Vagina (tissue), 2 donors: Measurements from ENCODE around the gene TCF21. TPM values are rescaled to one million over a fixed set of nuclear protein-coding genes. Genes with fewer than 3 reads are reported as not detected.

Experiments used
- DNase-seq, 2 donors: peaks; one replicate each; pipeline ENCODE4 v3.0.0-alpha.2; 2017; ENCODE audit errors: extremely low spot score in 2 of 2
- H3K27ac ChIP-seq: fragments of 200-600 bp; sonication (generic); one replicate; pipeline ENCODE4 v1.5.1; 2019
- H3K27me3 ChIP-seq: fragments of 200-600 bp; sonication (generic); one replicate; pipeline ENCODE4 v1.5.1; 2019
- H3K36me3 ChIP-seq, 2 donors: fragments of 200-600 bp; sonication (generic); one replicate each; pipeline ENCODE4 v1.5.1; 2017 to 2019
- H3K4me1 ChIP-seq: fragments of 200-600 bp; sonication (generic); one replicate; pipeline ENCODE4 v1.5.1; 2019
- H3K4me3 ChIP-seq, 2 donors: fragments of 200-600 bp; sonication (generic); 1 replicate in 1 of 2; 2 replicates in 1 of 2; pipeline ENCODE4 v1.5.1; 2016 to 2019
- H3K9me3 ChIP-seq: fragments of 200-600 bp; sonication (generic); one replicate; pipeline ENCODE4 v1.5.1; 2019
- CTCF ChIP-seq, 3 experiments: fragments of 450-650 bp in 2 of 3; fragments of 200-600 bp in 1 of 3; sonication (generic) in 1 of 3; IDR thresholded peaks; one replicate each; pipeline ENCODE4 v1.5.1; 2017 to 2019; ENCODE audit warnings: antibody characterized with exemption in 3 of 3, mild to moderate bottlenecking in 2 of 3, moderate library complexity in 2 of 3
- POLR2A ChIP-seq, 2 donors: fragments of 450-650 bp; IDR thresholded peaks; one replicate each; pipeline ENCODE4 v1.6.1; 2017; ENCODE audit warnings: antibody characterized with exemption in 2 of 2, mild to moderate bottlenecking in 2 of 2, moderate library complexity in 2 of 2
- POLR2AphosphoS5 ChIP-seq, 2 donors: sonication (generic); formaldehyde crosslinking; IDR thresholded peaks; one replicate each; pipeline ENCODE4 v1.9.0; 2017; ENCODE audit warnings: antibody characterized with exemption in 2 of 2, mild to moderate bottlenecking in 2 of 2, low read depth in 1 of 2; ENCODE audit not compliant: insufficient read depth in 1 of 2
- intact Hi-C: fragments of 100-400 bp; cut with DNase I; formaldehyde crosslinking; loops from one replicate; pipeline ENCODE4 v1.15.1; 2023
- total RNA-seq: library from RNA; depleted of rRNA; stranded (reverse); fragments of >200 nt; gene quantifications from one replicate; pipeline ENCODE4 v1.2.3, GENCODE V29; 2016

TCF21 gene
- total RNA-seq, 1 donor from 2014 or later, result 12.5 TPM

- TF ChIP-seq CTCF (IDR thresholded peaks at IDR 0.05), result no peak
- TF ChIP-seq POLR2A (IDR thresholded peaks at IDR 0.05), result no peak
- TF ChIP-seq POLR2AphosphoS5 (IDR thresholded peaks at IDR 0.05; ENCODE audit: insufficient read depth in 1 of 2, low read depth in 1 of 2), result no peak
- no peak for DNase-seq
- Histone ChIP-seq H3K27me3 (no peaks in the 10 kb centered on the region), H3K27ac (no peak overlapping the region), H3K4me1 (no peaks in the 10 kb centered on the region), H3K9me3 (no peaks in the 10 kb centered on the region), H3K36me3 (no peaks in the 10 kb centered on the region), H3K4me3 (no peak overlapping the region)
- intact Hi-C loops, result no loop called here
Measured at GRCh38 chr6:133938533-133938932, 49.6 kb downstream of the TCF21 start.

- intact Hi-C loops, result no loop called here
- Histone ChIP-seq H3K27ac (no peak overlapping the region), H3K4me3 (no peak overlapping the region), H3K4me1 (no peaks in the 10 kb centered on the region), H3K9me3 (no peaks in the 10 kb centered on the region), H3K27me3 (no peaks in the 10 kb centered on the region), H3K36me3 (no peaks in the 10 kb centered on the region)
- TF ChIP-seq POLR2AphosphoS5 (IDR thresholded peaks at IDR 0.05; ENCODE audit: insufficient read depth in 1 of 2, low read depth in 1 of 2), result no peak
- no peak for TF ChIP-seq POLR2A (IDR thresholded peaks at IDR 0.05)
- no peak for TF ChIP-seq CTCF (IDR thresholded peaks at IDR 0.05)
- no peak for DNase-seq
Measured at GRCh38 chr6:133939778-133940667, 51.1 kb downstream of the TCF21 start.

Other genes with a start within 250 kb of the TCF21 start
- gene TBPL1, start 64.1 kb downstream of the TCF21 start, total RNA-seq, result 17.7 TPM
- 2.5 TPM for gene SLC2A12, start 163.5 kb downstream of the TCF21 start, total RNA-seq